WTC11 (cell line): ENCODE measurements around the gene NLGN3. TPM values are rescaled to one million over a fixed set of nuclear protein-coding genes. Genes with fewer than 3 reads are reported as not detected.

Source experiments
- ATAC-seq: fragments of 200-7000 bp; cut with Tn5 transposase; 2 replicates; pipeline ENCODE4 v1.10.0; 2021; ENCODE audit warnings: mild to moderate bottlenecking, moderate library complexity
- CTCF ChIA-PET: fragments of 300-600 bp; sonication (Branson Sonifier 250); formaldehyde crosslinking; loops from one replicate; lab custom pipeline; 2021; ENCODE audit warnings: antibody characterized with exemption; lab: Charles Lee
- POLR2A ChIA-PET: fragments of 350-600 bp; sonication (Branson Sonifier 250); formaldehyde crosslinking; loops from one replicate; lab custom pipeline; 2021; ENCODE audit warnings: antibody characterized with exemption; lab: Charles Lee
- DNase-seq: peaks from one replicate; pipeline ENCODE4 v3.0.0; 2021; ENCODE audit warnings: low spot score
- H3K27ac Mint-ChIP-seq: 2 replicates; pipeline ENCODE4 v1.8.0; 2021; ENCODE audit warnings: mixed read lengths
- H3K27me3 Mint-ChIP-seq: 2 replicates; pipeline ENCODE4 v1.8.0; 2021; ENCODE audit warnings: low read depth, mild to moderate bottlenecking, moderate library complexity, mixed read lengths
- H3K36me3 Mint-ChIP-seq: 2 replicates; pipeline ENCODE4 v1.8.0; 2021; ENCODE audit warnings: mixed read lengths
- H3K4me1 Mint-ChIP-seq: 2 replicates; pipeline ENCODE4 v1.8.0; 2022; ENCODE audit warnings: mixed read lengths
- H3K4me3 Mint-ChIP-seq: 2 replicates; pipeline ENCODE4 v1.8.0; 2021; ENCODE audit warnings: mild to moderate bottlenecking, moderate library complexity, mixed read lengths
- H3K9me3 Mint-ChIP-seq: 2 replicates; pipeline ENCODE4 v1.8.0; 2021; ENCODE audit warnings: mixed read lengths
- ATF1 ChIP-seq: sonication (generic); formaldehyde crosslinking; IDR thresholded peaks from 2 replicates; pipeline ENCODE4 v1.8.1; 2023; ENCODE audit warnings: mild to moderate bottlenecking, moderate library complexity, missing genetic modification reagents
- ETV6 ChIP-seq: sonication (generic); formaldehyde crosslinking; IDR thresholded peaks from 2 replicates; pipeline ENCODE4 v1.8.1; 2022; ENCODE audit warnings: mild to moderate bottlenecking, missing genetic modification reagents
- FOXK1 ChIP-seq: sonication (generic); formaldehyde crosslinking; IDR thresholded peaks from 2 replicates; pipeline ENCODE4 v1.8.0; 2022; ENCODE audit warnings: mild to moderate bottlenecking, moderate library complexity, missing genetic modification reagents
- FOXP1 ChIP-seq: sonication (generic); formaldehyde crosslinking; IDR thresholded peaks from 2 replicates; pipeline ENCODE4 v1.8.0; 2022; ENCODE audit warnings: missing genetic modification reagents, mild to moderate bottlenecking, moderate library complexity, borderline replicate concordance
- HMGA2 ChIP-seq: fragments of 250-450 bp; sonication (Bioruptor Pico); IDR thresholded peaks from 2 replicates; pipeline ENCODE4 v1.4.0; 2021; ENCODE audit warnings: mild to moderate bottlenecking, moderate library complexity
- NR1H2 ChIP-seq: sonication (generic); formaldehyde crosslinking; IDR thresholded peaks from 2 replicates; pipeline ENCODE4 v1.9.0; 2021; ENCODE audit warnings: mild to moderate bottlenecking, moderate library complexity, missing genetic modification reagents
- NR2C2 ChIP-seq: sonication (generic); formaldehyde crosslinking; IDR thresholded peaks from 2 replicates; pipeline ENCODE4 v1.8.0; 2022; ENCODE audit warnings: mild to moderate bottlenecking, missing genetic modification reagents
- OVOL2 ChIP-seq: fragments of 250-450 bp; sonication (Bioruptor Pico); IDR thresholded peaks from 2 replicates; pipeline ENCODE4 v1.9.0; 2021; ENCODE audit warnings: mild to moderate bottlenecking, borderline replicate concordance
- PRRX2 ChIP-seq: fragments of 250-450 bp; sonication (Bioruptor Pico); IDR thresholded peaks from 2 replicates; pipeline ENCODE4 v1.8.0; 2021; ENCODE audit warnings: mild to moderate bottlenecking
- SOX15 ChIP-seq: fragments of 250-450 bp; sonication (Bioruptor Pico); IDR thresholded peaks from 2 replicates; pipeline ENCODE4 v1.9.0; 2021; ENCODE audit warnings: mild to moderate bottlenecking
- TP53 ChIP-seq: sonication (generic); formaldehyde crosslinking; IDR thresholded peaks from 2 replicates; pipeline ENCODE4 v1.8.1; 2023; ENCODE audit warnings: mild to moderate bottlenecking, missing genetic modification reagents
- ZNF219 ChIP-seq: sonication (generic); formaldehyde crosslinking; IDR thresholded peaks from 2 replicates; pipeline ENCODE4 v1.8.0; 2023; ENCODE audit warnings: missing genetic modification reagents, mild to moderate bottlenecking, borderline replicate concordance
- ZNF263 ChIP-seq: sonication (generic); formaldehyde crosslinking; IDR thresholded peaks from 2 replicates; pipeline ENCODE4 v1.8.1; 2022; ENCODE audit warnings: low read depth, mild to moderate bottlenecking, moderate library complexity, missing genetic modification reagents
- total RNA-seq: library from RNA; stranded (reverse); gene quantifications from 3 replicates; pipeline ENCODE4 v1.2.3, GENCODE V29; 2021
- TF ChIP-seq, protein P1 (sequence below): fragments of 250-450 bp; sonication (Bioruptor Pico); IDR thresholded peaks from 2 replicates; pipeline ENCODE4 v2.1.2; 2022; ENCODE audit warnings: mild to moderate bottlenecking, moderate library complexity
- TF ChIP-seq, protein P2 (sequence below): sonication (generic); formaldehyde crosslinking; IDR thresholded peaks from 2 replicates; pipeline ENCODE4 v1.8.1; 2022; ENCODE audit warnings: mild to moderate bottlenecking, moderate library complexity, missing genetic modification reagents
- TF ChIP-seq, protein P3 (sequence below): sonication (generic); formaldehyde crosslinking; conservative IDR thresholded peaks from 2 replicates; pipeline ENCODE4 v1.8.1; 2023; ENCODE audit warnings: mild to moderate bottlenecking, low read depth, missing genetic modification reagents, moderate library complexity
- TF ChIP-seq, protein P4 (sequence below): sonication (generic); formaldehyde crosslinking; IDR thresholded peaks from 2 replicates; pipeline ENCODE4 v1.8.0; 2022; ENCODE audit warnings: mild to moderate bottlenecking, missing genetic modification reagents
- TF ChIP-seq, protein P5 (sequence below): sonication (generic); formaldehyde crosslinking; IDR thresholded peaks from 2 replicates; pipeline ENCODE4 v1.8.1; 2022; ENCODE audit warnings: mild to moderate bottlenecking, missing genetic modification reagents, moderate library complexity, borderline replicate concordance

Gene NLGN3
- total RNA-seq, 1 experiment from 2014 or later = 10.8 TPM

DNA sequence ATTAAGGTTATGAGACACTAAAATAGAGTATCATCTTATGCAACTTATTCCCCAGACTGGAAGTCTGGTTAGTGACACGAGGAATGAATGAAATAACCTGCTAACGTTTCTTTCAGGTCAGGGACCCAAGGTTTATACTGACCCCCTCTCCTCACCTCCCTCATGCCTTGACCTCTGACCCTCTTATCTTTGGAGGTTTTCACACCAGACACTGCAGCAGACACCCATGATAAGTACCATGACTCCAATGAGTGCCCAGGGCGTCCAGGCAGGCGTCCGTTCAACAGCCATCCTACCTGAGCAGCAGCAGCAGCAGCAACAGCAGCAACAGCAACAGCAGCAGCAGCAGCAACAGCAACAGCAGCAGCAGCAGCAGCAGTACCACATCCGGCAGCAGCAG is 4.2 kb upstream of the NLGN3 start:
- DNase-seq (no peak), ATAC-seq (no peak)
- POLR2A ChIA-PET = no interaction called here
- H3K4me3 Mint-ChIP-seq = no peak overlapping the region
- peaks cover 5% of the 10 kb centered on the region for H3K4me1 Mint-ChIP-seq
- CTCF ChIA-PET = no interaction called here
- H3K27me3 Mint-ChIP-seq = no peaks in the 10 kb centered on the region
- H3K36me3 Mint-ChIP-seq = peaks cover 27% of the 10 kb centered on the region
- no peaks in the 10 kb centered on the region for H3K9me3 Mint-ChIP-seq
- H3K27ac Mint-ChIP-seq = no peak overlapping the region
- no peak for TF ChIP-seq NR2C2 (CRISPR knock-in tag)
- TF ChIP-seq TP53 (CRISPR knock-in tag) = no peak
- TF ChIP-seq FOXK1 (CRISPR knock-in tag) = no peak
- TF ChIP-seq PRRX2 = no peak
- TF ChIP-seq ETV6 = no peak
- TF ChIP-seq, protein P1, sequence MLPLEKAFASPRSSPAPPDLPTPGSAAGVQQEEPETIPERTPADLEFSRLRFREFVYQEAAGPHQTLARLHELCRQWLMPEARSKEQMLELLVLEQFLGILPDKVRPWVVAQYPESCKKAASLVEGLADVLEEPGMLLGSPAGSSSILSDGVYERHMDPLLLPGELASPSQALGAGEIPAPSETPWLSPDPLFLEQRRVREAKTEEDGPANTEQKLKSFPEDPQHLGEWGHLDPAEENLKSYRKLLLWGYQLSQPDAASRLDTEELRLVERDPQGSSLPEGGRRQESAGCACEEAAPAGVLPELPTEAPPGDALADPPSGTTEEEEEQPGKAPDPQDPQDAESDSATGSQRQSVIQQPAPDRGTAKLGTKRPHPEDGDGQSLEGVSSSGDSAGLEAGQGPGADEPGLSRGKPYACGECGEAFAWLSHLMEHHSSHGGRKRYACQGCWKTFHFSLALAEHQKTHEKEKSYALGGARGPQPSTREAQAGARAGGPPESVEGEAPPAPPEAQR = no peak
- TF ChIP-seq FOXP1 = no peak
- no peak for TF ChIP-seq HMGA2 (CRISPR knock-in tag)
- TF ChIP-seq SOX15 = no peak
- TF ChIP-seq, protein P2, sequence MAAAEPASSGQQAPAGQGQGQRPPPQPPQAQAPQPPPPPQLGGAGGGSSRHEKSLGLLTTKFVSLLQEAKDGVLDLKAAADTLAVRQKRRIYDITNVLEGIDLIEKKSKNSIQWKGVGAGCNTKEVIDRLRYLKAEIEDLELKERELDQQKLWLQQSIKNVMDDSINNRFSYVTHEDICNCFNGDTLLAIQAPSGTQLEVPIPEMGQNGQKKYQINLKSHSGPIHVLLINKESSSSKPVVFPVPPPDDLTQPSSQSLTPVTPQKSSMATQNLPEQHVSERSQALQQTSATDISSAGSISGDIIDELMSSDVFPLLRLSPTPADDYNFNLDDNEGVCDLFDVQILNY (CRISPR knock-in tag) = no peak
- TF ChIP-seq, protein P3, sequence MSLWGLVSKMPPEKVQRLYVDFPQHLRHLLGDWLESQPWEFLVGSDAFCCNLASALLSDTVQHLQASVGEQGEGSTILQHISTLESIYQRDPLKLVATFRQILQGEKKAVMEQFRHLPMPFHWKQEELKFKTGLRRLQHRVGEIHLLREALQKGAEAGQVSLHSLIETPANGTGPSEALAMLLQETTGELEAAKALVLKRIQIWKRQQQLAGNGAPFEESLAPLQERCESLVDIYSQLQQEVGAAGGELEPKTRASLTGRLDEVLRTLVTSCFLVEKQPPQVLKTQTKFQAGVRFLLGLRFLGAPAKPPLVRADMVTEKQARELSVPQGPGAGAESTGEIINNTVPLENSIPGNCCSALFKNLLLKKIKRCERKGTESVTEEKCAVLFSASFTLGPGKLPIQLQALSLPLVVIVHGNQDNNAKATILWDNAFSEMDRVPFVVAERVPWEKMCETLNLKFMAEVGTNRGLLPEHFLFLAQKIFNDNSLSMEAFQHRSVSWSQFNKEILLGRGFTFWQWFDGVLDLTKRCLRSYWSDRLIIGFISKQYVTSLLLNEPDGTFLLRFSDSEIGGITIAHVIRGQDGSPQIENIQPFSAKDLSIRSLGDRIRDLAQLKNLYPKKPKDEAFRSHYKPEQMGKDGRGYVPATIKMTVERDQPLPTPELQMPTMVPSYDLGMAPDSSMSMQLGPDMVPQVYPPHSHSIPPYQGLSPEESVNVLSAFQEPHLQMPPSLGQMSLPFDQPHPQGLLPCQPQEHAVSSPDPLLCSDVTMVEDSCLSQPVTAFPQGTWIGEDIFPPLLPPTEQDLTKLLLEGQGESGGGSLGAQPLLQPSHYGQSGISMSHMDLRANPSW (CRISPR knock-in tag) = no peak
- no peak for TF ChIP-seq NR1H2 (CRISPR knock-in tag)
- TF ChIP-seq ATF1 (CRISPR knock-in tag) = no peak
- TF ChIP-seq ZNF263 (CRISPR knock-in tag) = no peak
- TF ChIP-seq, protein P4, sequence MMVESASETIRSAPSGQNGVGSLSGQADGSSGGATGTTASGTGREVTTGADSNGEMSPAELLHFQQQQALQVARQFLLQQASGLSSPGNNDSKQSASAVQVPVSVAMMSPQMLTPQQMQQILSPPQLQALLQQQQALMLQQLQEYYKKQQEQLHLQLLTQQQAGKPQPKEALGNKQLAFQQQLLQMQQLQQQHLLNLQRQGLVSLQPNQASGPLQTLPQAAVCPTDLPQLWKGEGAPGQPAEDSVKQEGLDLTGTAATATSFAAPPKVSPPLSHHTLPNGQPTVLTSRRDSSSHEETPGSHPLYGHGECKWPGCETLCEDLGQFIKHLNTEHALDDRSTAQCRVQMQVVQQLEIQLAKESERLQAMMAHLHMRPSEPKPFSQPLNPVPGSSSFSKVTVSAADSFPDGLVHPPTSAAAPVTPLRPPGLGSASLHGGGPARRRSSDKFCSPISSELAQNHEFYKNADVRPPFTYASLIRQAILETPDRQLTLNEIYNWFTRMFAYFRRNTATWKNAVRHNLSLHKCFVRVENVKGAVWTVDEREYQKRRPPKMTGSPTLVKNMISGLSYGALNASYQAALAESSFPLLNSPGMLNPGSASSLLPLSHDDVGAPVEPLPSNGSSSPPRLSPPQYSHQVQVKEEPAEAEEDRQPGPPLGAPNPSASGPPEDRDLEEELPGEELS = no peak

DNA sequence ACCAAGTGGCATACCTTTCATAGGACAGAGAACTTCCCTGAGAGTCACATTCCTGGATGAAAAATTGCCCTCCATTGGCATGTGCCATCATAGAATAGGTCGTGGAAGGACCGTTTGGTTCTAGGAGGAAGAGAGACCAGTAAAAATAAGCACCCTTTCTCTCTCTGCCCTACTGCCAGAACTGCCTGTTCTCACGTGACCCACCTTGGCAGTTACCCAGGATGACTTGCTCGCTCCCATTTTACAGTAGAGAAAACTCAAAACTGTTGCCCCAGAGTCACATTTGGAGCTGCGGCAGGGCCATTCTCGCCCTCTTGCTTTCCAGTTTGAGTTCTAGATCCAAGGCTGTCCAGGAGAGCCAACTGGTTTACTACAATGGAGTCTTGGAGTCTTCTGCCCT is 1.1 kb upstream of the NLGN3 start:
- CTCF ChIA-PET = no interaction called here
- TF ChIP-seq ZNF219 (CRISPR knock-in tag) (no peak), OVOL2 (CRISPR knock-in tag) (no peak)
- TF ChIP-seq, protein P5, sequence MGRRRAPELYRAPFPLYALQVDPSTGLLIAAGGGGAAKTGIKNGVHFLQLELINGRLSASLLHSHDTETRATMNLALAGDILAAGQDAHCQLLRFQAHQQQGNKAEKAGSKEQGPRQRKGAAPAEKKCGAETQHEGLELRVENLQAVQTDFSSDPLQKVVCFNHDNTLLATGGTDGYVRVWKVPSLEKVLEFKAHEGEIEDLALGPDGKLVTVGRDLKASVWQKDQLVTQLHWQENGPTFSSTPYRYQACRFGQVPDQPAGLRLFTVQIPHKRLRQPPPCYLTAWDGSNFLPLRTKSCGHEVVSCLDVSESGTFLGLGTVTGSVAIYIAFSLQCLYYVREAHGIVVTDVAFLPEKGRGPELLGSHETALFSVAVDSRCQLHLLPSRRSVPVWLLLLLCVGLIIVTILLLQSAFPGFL (CRISPR knock-in tag) = no peak
- Mint-ChIP-seq H3K9me3 (no peaks in the 10 kb centered on the region), H3K27ac (no peak overlapping the region), H3K4me1 (peaks cover 20% of the 10 kb centered on the region), H3K27me3 (no peaks in the 10 kb centered on the region), H3K36me3 (peaks cover 8% of the 10 kb centered on the region), H3K4me3 (no peak overlapping the region)
- DNase-seq = no peak
- ATAC-seq = no peak
- POLR2A ChIA-PET = interaction anchor here (1.4 kb wide), 1 partner anchor 25 kb away, joined by 4 read pairs; the partner anchor contains the start of gene MED12
